Naive B cell (primary cell): ENCODE measurements around the gene IPO9. TPM values are rescaled to one million over a fixed set of nuclear protein-coding genes. Genes with fewer than 3 reads are reported as not detected.
A peak's percentile ranks its signal among the peaks of the same experiment; 100 is the strongest.
"Not testable (repeated sequence)": the region's sequence is repeated elsewhere in the genome, so short reads cannot be mapped to it uniquely, and the experiment has no call there.

ENCODE experiments used
- ATAC-seq, 2 donors: fragments of 150-1000 bp; cut with Tn5 transposase; 2 replicates each; pipeline ENCODE4 v1.10.0; 2021; ENCODE audit warnings: low read depth in 2 of 2, mild to moderate bottlenecking in 2 of 2, moderate library complexity in 2 of 2
- DNase-seq: peaks from one replicate; pipeline ENCODE4 v3.0.0; 2022
- H3K27ac Mint-ChIP-seq, 6 donors: one replicate each; pipeline ENCODE4 v1.8.0; 2020 to 2022; ENCODE audit warnings: mild to moderate bottlenecking in 6 of 6, mixed read lengths in 6 of 6, moderate library complexity in 5 of 6, inconsistent platforms in 2 of 6
- H3K27me3 Mint-ChIP-seq, 3 donors: one replicate each; pipeline ENCODE4 v1.8.0; 2021 to 2022; ENCODE audit warnings: mixed read lengths in 3 of 3, mild to moderate bottlenecking in 1 of 3
- H3K36me3 Mint-ChIP-seq, 2 donors: one replicate each; pipeline ENCODE4 v1.8.0; 2020 to 2022; ENCODE audit warnings: mixed read lengths in 2 of 2, inconsistent platforms in 1 of 2, mild to moderate bottlenecking in 1 of 2
- H3K4me1 Mint-ChIP-seq, 3 donors: one replicate each; pipeline ENCODE4 v1.8.0; 2020 to 2022; ENCODE audit warnings: mixed read lengths in 3 of 3, inconsistent platforms in 1 of 3, mild to moderate bottlenecking in 1 of 3, moderate library complexity in 1 of 3
- H3K4me3 Mint-ChIP-seq, 8 donors: one replicate each; pipeline ENCODE4 v1.8.0; 2020 to 2022; ENCODE audit warnings: mild to moderate bottlenecking in 8 of 8, mixed read lengths in 8 of 8, moderate library complexity in 8 of 8, inconsistent platforms in 2 of 8
- H3K9me3 Mint-ChIP-seq, 7 donors: one replicate each; pipeline ENCODE4 v1.8.0; 2020 to 2022; ENCODE audit warnings: mixed read lengths in 7 of 7, mild to moderate bottlenecking in 5 of 7, inconsistent platforms in 2 of 7, moderate library complexity in 1 of 7
- polyA plus RNA-seq, 6 donors: library from polyadenylated mRNA; unstranded; fragments of 300-500 nt; fragmentation: Illumina TruSeq; gene quantifications; one replicate each; pipeline ENCODE4 v1.2.3, GENCODE V29; 2021; ENCODE audit warnings: low read depth in 6 of 6

IPO9 gene
- polyA plus RNA-seq, 6 donors from 2014 or later: 13.6 to 30.0 (median 18.0) TPM

- H3K36me3 Mint-ChIP-seq: peaks cover 0 to 7% of the 10 kb centered on the region in 2 donors
- peak overlapping the region in 1 of 6 donors; percentile 21 for H3K27ac Mint-ChIP-seq
- H3K4me3 Mint-ChIP-seq: no peak overlapping the region
- no peaks in the 10 kb centered on the region for H3K27me3 Mint-ChIP-seq
- DNase-seq (no peak), ATAC-seq (no peak)
- H3K9me3 Mint-ChIP-seq: no peaks in the 10 kb centered on the region
- peaks cover 21 to 48% (median 26%) of the 10 kb centered on the region in 3 donors for H3K4me1 Mint-ChIP-seq
Observed at GRCh38 chr1:201841265-201841912, 12.4 kb downstream of the IPO9 start.

GRCh38 chr1:201842472-201843027 is 13.6 kb downstream of the IPO9 start:
- no peak for ATAC-seq
- H3K27ac Mint-ChIP-seq: peak overlapping the region in 2 of 6 donors; percentile 19 to 83
- no peak for DNase-seq
- no peaks in the 10 kb centered on the region for H3K27me3 Mint-ChIP-seq
- H3K9me3 Mint-ChIP-seq: no peaks in the 10 kb centered on the region
- H3K36me3 Mint-ChIP-seq: peaks cover 0 to 7% of the 10 kb centered on the region in 2 donors
- no peak overlapping the region for H3K4me3 Mint-ChIP-seq
- peaks cover 20 to 39% (median 30%) of the 10 kb centered on the region in 3 donors for H3K4me1 Mint-ChIP-seq

GRCh38 chr1:201845331-201846083 is 16.6 kb downstream of the IPO9 start:
- ATAC-seq (no peak), DNase-seq (no peak)
- H3K27me3 Mint-ChIP-seq: no peaks in the 10 kb centered on the region
- H3K4me1 Mint-ChIP-seq: peaks cover 11 to 31% (median 26%) of the 10 kb centered on the region in 3 donors
- peak overlapping the region in 1 of 8 donors; percentile 30 for H3K4me3 Mint-ChIP-seq
- no peak overlapping the region for H3K27ac Mint-ChIP-seq
- peaks cover 7 to 9% of the 10 kb centered on the region in 2 donors for H3K36me3 Mint-ChIP-seq
- H3K9me3 Mint-ChIP-seq: no peaks in the 10 kb centered on the region

- ATAC-seq (no peak), DNase-seq (no peak)
- Mint-ChIP-seq H3K9me3 (no peaks in the 10 kb centered on the region), H3K4me3 (no peak overlapping the region), H3K36me3 (peaks cover 9 to 17% of the 10 kb centered on the region in 2 donors), H3K27ac (peak overlapping the region in 2 of 6 donors; percentile 75 to 79), H3K4me1 (peaks cover 6 to 17% (median 14%) of the 10 kb centered on the region in 3 donors), H3K27me3 (no peaks in the 10 kb centered on the region)
Observed at GRCh38 chr1:201847150-201847549, 18.2 kb downstream of the IPO9 start.

GRCh38 chr1:201848230-201848629 is 19.3 kb downstream of the IPO9 start:
- no peak overlapping the region for H3K4me3 Mint-ChIP-seq
- no peaks in the 10 kb centered on the region for H3K9me3 Mint-ChIP-seq
- peaks cover 9 to 23% of the 10 kb centered on the region in 2 donors for H3K36me3 Mint-ChIP-seq
- H3K4me1 Mint-ChIP-seq: peaks cover 0 to 7% (median 6%) of the 10 kb centered on the region in 3 donors
- H3K27ac Mint-ChIP-seq: peak overlapping the region in 1 of 6 donors; percentile 19
- DNase-seq (no peak), ATAC-seq (no peak)
- H3K27me3 Mint-ChIP-seq: no peaks in the 10 kb centered on the region

- H3K27me3 Mint-ChIP-seq: no peaks in the 10 kb centered on the region
Observed at GRCh38 chr1:201849372-201850052, 20.6 kb downstream of the IPO9 start.

GRCh38 chr1:201850053-201850397 is 21.1 kb downstream of the IPO9 start:
- Mint-ChIP-seq H3K4me1 (peaks cover 0 to 7% (median 4%) of the 10 kb centered on the region in 3 donors), H3K9me3 (no peaks in the 10 kb centered on the region), H3K27me3 (no peaks in the 10 kb centered on the region), H3K36me3 (peaks cover 12 to 29% of the 10 kb centered on the region in 2 donors), H3K27ac (peak overlapping the region in 1 of 6 donors; percentile 17), H3K4me3 (no peak overlapping the region)
- ATAC-seq: no peak
- no peak for DNase-seq

More at GRCh38 chr1:201849372-201850052, 20.6 kb downstream of the IPO9 start:
- Mint-ChIP-seq H3K27ac (peak overlapping the region in 2 of 6 donors; percentile 17 to 50), H3K36me3 (peaks cover 9 to 24% of the 10 kb centered on the region in 2 donors), H3K4me1 (peaks cover 0 to 7% (median 4%) of the 10 kb centered on the region in 3 donors), H3K4me3 (no peak overlapping the region), H3K9me3 (no peaks in the 10 kb centered on the region)
- ATAC-seq (no peak), DNase-seq (no peak)

GRCh38 chr1:201851949-201852348 is 23.0 kb downstream of the IPO9 start:
- DNase-seq (no peak), ATAC-seq (no peak)
- Mint-ChIP-seq H3K36me3 (peaks cover 22 to 43% of the 10 kb centered on the region in 2 donors), H3K4me1 (peaks cover 0 to 4% (median 0%) of the 10 kb centered on the region in 3 donors), H3K4me3 (no peak overlapping the region), H3K27ac (peak overlapping the region in 1 of 6 donors; percentile 67), H3K27me3 (no peaks in the 10 kb centered on the region), H3K9me3 (no peaks in the 10 kb centered on the region)

- not testable (repeated sequence) for DNase-seq, ATAC-seq, H3K4me3 Mint-ChIP-seq, H3K4me1 Mint-ChIP-seq, H3K27me3 Mint-ChIP-seq, H3K27ac Mint-ChIP-seq, H3K9me3 Mint-ChIP-seq
- H3K36me3 Mint-ChIP-seq: peaks cover 23 to 42% of the 10 kb centered on the region in 2 donors
Observed at GRCh38 chr1:201856722-201857121, 27.8 kb downstream of the IPO9 start.

GRCh38 chr1:201859424-201859823 is 30.5 kb downstream of the IPO9 start:
- ATAC-seq: no peak
- Mint-ChIP-seq H3K9me3 (no peaks in the 10 kb centered on the region), H3K4me3 (no peak overlapping the region), H3K27ac (no peak overlapping the region), H3K27me3 (no peaks in the 10 kb centered on the region), H3K36me3 (peaks cover 23 to 34% of the 10 kb centered on the region in 2 donors), H3K4me1 (no peaks in the 10 kb centered on the region)
- no peak for DNase-seq

GRCh38 chr1:201861448-201861847 is 32.5 kb downstream of the IPO9 start:
- Mint-ChIP-seq H3K36me3 (peaks cover 11 to 17% of the 10 kb centered on the region in 2 donors), H3K27ac (no peak overlapping the region), H3K9me3 (no peaks in the 10 kb centered on the region), H3K4me1 (peaks cover 0 to 4% (median 0%) of the 10 kb centered on the region in 3 donors), H3K4me3 (no peak overlapping the region), H3K27me3 (no peaks in the 10 kb centered on the region)
- ATAC-seq (no peak), DNase-seq (no peak)

- H3K27me3 Mint-ChIP-seq: no peaks in the 10 kb centered on the region
- no peak overlapping the region for H3K27ac Mint-ChIP-seq
- no peaks in the 10 kb centered on the region for H3K9me3 Mint-ChIP-seq
- DNase-seq (no peak), ATAC-seq (no peak)
- peaks cover 0 to 4% (median 0%) of the 10 kb centered on the region in 3 donors for H3K4me1 Mint-ChIP-seq
- peaks cover 18 to 41% of the 10 kb centered on the region in 2 donors for H3K36me3 Mint-ChIP-seq
- H3K4me3 Mint-ChIP-seq: no peak overlapping the region
Observed at GRCh38 chr1:201870397-201870796, 41.4 kb downstream of the IPO9 start.

GRCh38 chr1:201874672-201875071 is 45.7 kb downstream of the IPO9 start:
- H3K27me3 Mint-ChIP-seq: no peaks in the 10 kb centered on the region
- H3K9me3 Mint-ChIP-seq: no peaks in the 10 kb centered on the region
- peak overlapping the region in 3 of 6 donors; percentile 2 to 89 (median 10) for H3K27ac Mint-ChIP-seq
- no peak overlapping the region for H3K4me3 Mint-ChIP-seq
- H3K36me3 Mint-ChIP-seq: peaks cover 9 to 28% of the 10 kb centered on the region in 2 donors
- DNase-seq (no peak), ATAC-seq (no peak)
- H3K4me1 Mint-ChIP-seq: no peaks in the 10 kb centered on the region
